Limb (tissue), 2 donors: Measurements from ENCODE around the gene CLASP2.
"Not testable (repeated sequence)": the region's sequence is repeated elsewhere in the genome, so short reads cannot be mapped to it uniquely, and the experiment has no call there.

Experiments used
- DNase-seq, 2 donors: peaks; one replicate each; pipeline ENCODE4 v3.0.0-alpha.2; 2016; ENCODE audit errors: extremely low spot score in 2 of 2

Gene CLASP2

DNA sequence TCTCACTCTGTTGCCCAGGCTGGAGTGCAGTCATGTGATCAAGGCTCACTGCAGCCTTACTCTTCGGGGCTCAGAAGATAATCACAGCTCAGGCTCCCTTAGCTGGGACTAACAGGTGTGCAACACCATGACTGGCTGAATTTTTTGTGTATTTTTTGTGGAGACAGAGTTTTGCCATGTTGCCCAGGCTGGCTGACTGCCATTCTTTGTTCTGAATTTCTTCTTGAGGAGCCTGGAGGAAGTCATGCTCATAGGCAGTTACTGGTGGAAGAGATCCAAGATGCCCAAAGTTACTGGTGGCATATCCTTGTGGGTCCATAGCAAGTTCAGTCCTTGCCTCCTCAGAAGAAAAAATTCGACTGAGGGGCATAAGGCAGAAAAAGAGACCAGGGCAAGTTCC lies 261.3 kb downstream of the CLASP2 start:
- DNase-seq = no peak

DNA sequence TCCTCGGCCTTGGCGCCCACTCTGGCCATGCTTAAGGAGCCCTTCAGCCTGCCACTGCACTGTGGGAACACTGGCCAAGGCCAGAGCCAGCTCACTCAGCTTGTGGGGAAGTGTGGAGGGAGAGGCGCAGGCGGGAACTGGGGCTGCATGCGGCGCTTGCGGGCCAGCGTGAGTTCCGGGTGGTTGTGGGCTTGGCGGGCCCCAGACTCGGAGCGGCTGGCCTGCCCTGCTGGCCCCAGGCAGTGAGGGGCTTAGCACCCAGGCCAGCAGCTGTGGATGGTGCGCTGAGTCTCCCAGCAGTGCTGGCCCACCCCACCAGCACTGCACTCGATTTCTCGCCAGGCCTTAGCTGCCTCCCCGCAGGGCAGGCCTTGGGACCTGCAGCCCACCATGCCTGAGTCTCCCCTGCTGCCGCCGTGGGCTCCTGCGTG lies 264.7 kb downstream of the CLASP2 start:
- no peak for DNase-seq

DNA sequence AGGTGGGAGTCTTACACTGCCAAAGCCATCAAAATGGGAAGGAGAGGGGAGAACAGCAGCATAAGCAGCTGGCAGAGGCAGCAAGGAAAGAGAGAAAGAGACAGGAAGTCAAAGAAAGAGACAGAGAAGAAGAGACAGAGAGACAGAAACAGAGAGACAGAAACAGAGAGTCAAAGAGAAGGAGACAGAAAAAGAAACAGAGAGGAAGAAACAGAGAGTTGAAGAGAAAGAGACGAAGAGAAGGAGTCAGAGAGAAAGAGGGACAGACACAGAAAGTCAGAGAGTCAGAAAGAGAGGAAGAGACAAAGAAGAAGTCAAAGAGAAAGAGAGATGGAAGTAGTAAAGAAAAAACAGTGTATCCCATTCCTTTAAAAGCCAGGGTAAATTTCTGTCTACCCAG lies 266.1 kb downstream of the CLASP2 start:
- not testable (repeated sequence) for DNase-seq

DNA sequence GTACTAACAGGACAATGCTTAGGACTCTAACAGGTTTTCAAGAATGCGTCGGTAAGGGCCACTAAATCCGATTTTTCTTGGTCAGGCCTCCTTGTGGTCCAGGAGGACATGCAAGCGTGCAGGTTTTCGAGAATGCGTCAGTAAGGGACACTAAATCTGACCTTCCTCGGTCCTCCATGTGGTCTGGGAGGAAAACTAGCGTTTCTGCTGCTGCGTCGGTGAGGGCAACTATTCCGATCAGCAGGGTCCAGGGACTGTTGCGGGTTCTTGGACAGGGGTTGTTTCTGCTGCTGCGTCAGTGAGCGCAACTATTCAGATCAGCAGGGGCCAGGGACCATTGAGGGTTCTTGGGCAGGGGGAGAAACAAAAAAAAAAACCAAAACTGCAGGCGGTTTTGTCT lies 270.1 kb downstream of the CLASP2 start:
- no peak for DNase-seq

DNA sequence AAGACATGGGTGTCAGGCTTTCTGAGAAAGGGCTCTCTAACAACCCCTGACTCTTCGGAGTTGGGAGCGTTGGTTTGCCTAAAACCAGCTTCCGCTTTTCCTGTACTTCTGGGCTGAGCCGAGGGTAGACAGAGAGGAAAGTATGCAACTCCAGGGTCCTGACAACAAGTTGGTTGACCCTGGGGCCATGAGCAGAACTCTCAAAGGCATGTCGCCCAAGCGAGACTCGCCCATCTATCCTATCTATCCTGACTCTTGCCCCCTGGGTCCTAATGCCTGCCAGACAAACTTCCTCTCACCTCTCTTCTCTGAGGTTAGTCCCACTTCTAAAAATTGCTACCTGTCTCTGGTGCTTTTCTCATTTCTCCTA lies 270.8 kb downstream of the CLASP2 start:
- DNase-seq = not testable (repeated sequence)
